Fibroblast of lung (primary cell): ENCODE data around the gene DDAH2. TPM values are rescaled to one million over a fixed set of nuclear protein-coding genes. Genes with fewer than 3 reads are reported as not detected.

Experiments
- DNase-seq, 2 donors: peaks; one replicate each; pipeline versions ENCODE4 v3.0.0 to v3.0.0-alpha.2; 2010; ENCODE audit warnings: low read depth in 2 of 2
- H2AFZ ChIP-seq: 2 replicates; pipeline ENCODE4 v1.5.1; 2012; ENCODE audit warnings: low read length, control low read depth, inconsistent platforms
- H3K27ac ChIP-seq: 2 replicates; pipeline ENCODE4 v1.5.1; 2011; ENCODE audit warnings: low read length, control low read depth; ENCODE audit not compliant: insufficient read depth
- H3K27me3 ChIP-seq: 2 replicates; pipeline ENCODE4 v1.5.1; 2011; ENCODE audit warnings: mild to moderate bottlenecking, low read length; ENCODE audit not compliant: control insufficient read depth, insufficient read depth
- H3K36me3 ChIP-seq: 2 replicates; pipeline ENCODE4 v1.5.1; 2011; ENCODE audit warnings: low read length; ENCODE audit not compliant: control insufficient read depth, insufficient read depth
- H3K4me1 ChIP-seq: 2 replicates; pipeline ENCODE4 v1.5.1; 2011; ENCODE audit warnings: low read length; ENCODE audit not compliant: control insufficient read depth, insufficient read depth; ENCODE audit errors: extremely low read depth
- H3K4me2 ChIP-seq: 2 replicates; pipeline ENCODE4 v1.5.1; 2011; ENCODE audit warnings: low read length, control low read depth; ENCODE audit not compliant: insufficient read depth; ENCODE audit errors: extremely low read depth
- H3K4me3 ChIP-seq, 4 experiments: fragments of 200-600 bp in 1 of 4; sonication (generic) in 1 of 4; replicated peaks in 1 of 4; 2 replicates each; pipeline ENCODE4 v1.5.1; 2011 to 2016; ENCODE audit warnings: low read length in 4 of 4, low read depth in 3 of 4, mild to moderate bottlenecking in 3 of 4, control low read depth in 2 of 4, inconsistent platforms in 1 of 4, mixed read lengths in 1 of 4; ENCODE audit not compliant: insufficient read depth in 1 of 4; ENCODE audit errors: control extremely low read depth in 1 of 4
- H3K79me2 ChIP-seq: 2 replicates; pipeline ENCODE4 v1.5.1; 2012; ENCODE audit warnings: mild to moderate bottlenecking, low read length, inconsistent platforms; ENCODE audit not compliant: control insufficient read depth, insufficient read depth
- H3K9ac ChIP-seq: 2 replicates; pipeline ENCODE4 v1.5.1; 2011; ENCODE audit warnings: mild to moderate bottlenecking, low read length, control low read depth; ENCODE audit not compliant: insufficient read depth
- H3K9me3 ChIP-seq: 2 replicates; pipeline ENCODE4 v1.5.1; 2012; ENCODE audit warnings: low read depth, low read length; ENCODE audit not compliant: control insufficient read depth, insufficient read depth
- H4K20me1 ChIP-seq: 2 replicates; pipeline ENCODE4 v1.5.1; 2011; ENCODE audit warnings: low read length; ENCODE audit not compliant: control insufficient read depth, insufficient read depth; ENCODE audit errors: extremely low read depth
- EZH2 ChIP-seq: IDR thresholded peaks from 2 replicates; pipeline ENCODE4 v1.5.1; 2012; ENCODE audit warnings: low read length, control low read depth, mild to moderate bottlenecking; ENCODE audit errors: missing control alignments
- polyA plus RNA-seq, 2 donors: library from polyadenylated mRNA; depleted of rRNA in 1 of 2; stranded (reverse) in 1 of 2; unstranded in 1 of 2; fragments of >200 nt; gene quantifications; 2 replicates each; pipeline ENCODE4 v1.2.1, GENCODE V29; 2011 to 2012; ENCODE audit warnings: missing spikeins in 1 of 2
- total RNA-seq: library from RNA; depleted of rRNA; stranded (reverse); fragments of >200 nt; gene quantifications from 2 replicates; pipeline ENCODE4 v1.2.1, GENCODE V29; 2014
- TF ChIP-seq, protein P1 (sequence below), 2 donors: IDR thresholded peaks in 1 of 2; conservative IDR thresholded peaks in 1 of 2; 1 replicate in 1 of 2; 2 replicates in 1 of 2; pipeline ENCODE4 v1.5.1; 2011 to 2012; ENCODE audit warnings: low read length in 2 of 2, control low read depth in 1 of 2, inconsistent platforms in 1 of 2, low read depth in 1 of 2, mild to moderate bottlenecking in 1 of 2

Gene DDAH2
- total and polyA plus RNA-seq, 2 donors (not counting 1 experiment from before 2014, with no cell fraction given): 42.5 to 119 TPM

DNA sequence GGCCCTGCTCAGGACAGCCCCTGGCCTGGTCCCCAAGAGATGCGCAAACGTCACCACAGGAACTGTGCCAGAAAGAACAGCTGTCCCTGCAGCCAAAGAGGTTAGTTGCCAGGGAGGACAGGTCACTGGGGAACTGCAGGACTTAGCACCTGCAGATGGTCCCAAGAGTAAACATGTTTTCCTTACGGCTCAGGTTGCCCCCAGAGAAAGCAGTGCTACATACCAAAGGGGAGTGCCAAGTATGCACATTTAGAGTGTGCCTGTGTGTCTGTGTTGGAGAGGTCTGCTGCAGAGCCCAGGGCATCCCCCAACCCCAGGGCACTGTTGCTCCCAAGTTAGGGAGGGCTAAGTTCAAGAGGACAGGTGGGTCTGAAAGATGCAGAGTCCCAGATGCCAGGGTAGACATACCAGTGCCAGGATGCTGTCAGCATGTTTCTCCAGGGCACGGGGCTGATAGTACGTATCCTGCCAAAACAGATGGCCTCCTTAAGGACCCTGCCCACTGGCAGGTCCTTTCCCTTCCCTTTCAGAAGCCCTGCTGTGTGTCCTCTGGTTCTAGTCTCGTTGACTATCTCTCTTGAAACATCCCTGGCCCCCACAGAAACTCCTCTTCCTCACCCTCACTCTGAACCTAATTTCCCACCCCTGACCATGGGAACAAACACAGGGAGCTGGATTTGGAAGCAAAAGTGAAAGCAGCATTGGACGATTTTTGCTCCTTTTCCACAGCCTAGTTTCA is 27.3 kb downstream of the DDAH2 start:
- peak; percentile 7 to 51 for DNase-seq
- H3K4me2 ChIP-seq: peak overlapping the region; percentile 98
- peaks cover 8% of the 10 kb centered on the region for H3K4me1 ChIP-seq
- no peak overlapping the region for H2AFZ ChIP-seq
- TF ChIP-seq, protein P1, sequence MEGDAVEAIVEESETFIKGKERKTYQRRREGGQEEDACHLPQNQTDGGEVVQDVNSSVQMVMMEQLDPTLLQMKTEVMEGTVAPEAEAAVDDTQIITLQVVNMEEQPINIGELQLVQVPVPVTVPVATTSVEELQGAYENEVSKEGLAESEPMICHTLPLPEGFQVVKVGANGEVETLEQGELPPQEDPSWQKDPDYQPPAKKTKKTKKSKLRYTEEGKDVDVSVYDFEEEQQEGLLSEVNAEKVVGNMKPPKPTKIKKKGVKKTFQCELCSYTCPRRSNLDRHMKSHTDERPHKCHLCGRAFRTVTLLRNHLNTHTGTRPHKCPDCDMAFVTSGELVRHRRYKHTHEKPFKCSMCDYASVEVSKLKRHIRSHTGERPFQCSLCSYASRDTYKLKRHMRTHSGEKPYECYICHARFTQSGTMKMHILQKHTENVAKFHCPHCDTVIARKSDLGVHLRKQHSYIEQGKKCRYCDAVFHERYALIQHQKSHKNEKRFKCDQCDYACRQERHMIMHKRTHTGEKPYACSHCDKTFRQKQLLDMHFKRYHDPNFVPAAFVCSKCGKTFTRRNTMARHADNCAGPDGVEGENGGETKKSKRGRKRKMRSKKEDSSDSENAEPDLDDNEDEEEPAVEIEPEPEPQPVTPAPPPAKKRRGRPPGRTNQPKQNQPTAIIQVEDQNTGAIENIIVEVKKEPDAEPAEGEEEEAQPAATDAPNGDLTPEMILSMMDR (conservative IDR thresholded peaks at IDR 0.05 in 1 of 2, IDR thresholded peaks at IDR 0.05 in 1 of 2; ENCODE audit: low read depth in 1 of 2, low read length in 2 of 2): no peak
- TF ChIP-seq EZH2: no peak
- peaks cover 22% of the 10 kb centered on the region for H3K79me2 ChIP-seq
- peak overlapping the region; percentile 76 to 93 (median 82) for H3K4me3 ChIP-seq
- H3K27ac ChIP-seq: peak overlapping the region; percentile 98
- no peaks in the 10 kb centered on the region for H3K9me3 ChIP-seq
- no peaks in the 10 kb centered on the region for H3K27me3 ChIP-seq
- peak overlapping the region; percentile 96 for H3K9ac ChIP-seq
- no peaks in the 10 kb centered on the region for H3K36me3 ChIP-seq
- H4K20me1 ChIP-seq: no peaks in the 10 kb centered on the region

DNA sequence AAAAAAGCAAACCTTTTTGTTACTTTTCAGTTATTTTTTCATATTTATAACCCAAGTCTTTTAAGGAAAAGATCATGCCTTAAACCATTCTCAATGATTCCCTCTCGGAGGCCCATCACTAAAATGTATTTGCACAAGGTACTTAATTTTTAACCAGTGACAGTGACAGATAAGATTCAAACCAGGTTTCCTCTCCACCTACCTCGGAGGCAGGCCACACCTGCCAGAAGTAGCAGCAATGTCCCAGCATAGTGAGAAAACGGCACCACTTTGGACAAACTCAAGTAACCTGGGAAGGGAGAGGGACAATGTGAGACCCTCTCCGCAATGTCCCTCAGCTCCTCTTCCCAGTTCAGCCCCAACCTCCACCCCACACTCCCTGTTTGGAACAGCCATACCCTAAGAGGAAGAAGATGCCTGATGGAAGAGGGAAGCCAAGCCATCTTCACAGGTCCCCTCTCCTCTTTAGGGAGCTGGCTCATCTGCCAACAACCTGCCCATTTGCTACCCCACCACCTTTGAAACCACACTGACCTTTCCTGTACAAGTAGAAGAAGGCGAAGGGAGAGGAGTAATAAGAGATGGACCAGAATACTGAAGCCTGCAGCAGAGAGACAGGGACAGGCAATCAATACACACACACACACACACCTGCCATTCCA is 28.2 kb downstream of the DDAH2 start:
- Histone ChIP-seq H3K79me2 (peaks cover 22% of the 10 kb centered on the region), H2AFZ (no peak overlapping the region), H3K4me3 (peak overlapping the region in 1 of 4 experiments; percentile 10), H3K4me2 (no peak overlapping the region), H3K4me1 (peaks cover 8% of the 10 kb centered on the region), H4K20me1 (no peaks in the 10 kb centered on the region), H3K36me3 (no peaks in the 10 kb centered on the region), H3K9ac (no peak overlapping the region), H3K9me3 (no peaks in the 10 kb centered on the region), H3K27me3 (no peaks in the 10 kb centered on the region), H3K27ac (no peak overlapping the region)
- TF ChIP-seq, protein P1 (conservative IDR thresholded peaks at IDR 0.05 in 1 of 2, IDR thresholded peaks at IDR 0.05 in 1 of 2; ENCODE audit: low read depth in 1 of 2, low read length in 2 of 2): no peak
- no peak for TF ChIP-seq EZH2
- DNase-seq: no peak

DNA sequence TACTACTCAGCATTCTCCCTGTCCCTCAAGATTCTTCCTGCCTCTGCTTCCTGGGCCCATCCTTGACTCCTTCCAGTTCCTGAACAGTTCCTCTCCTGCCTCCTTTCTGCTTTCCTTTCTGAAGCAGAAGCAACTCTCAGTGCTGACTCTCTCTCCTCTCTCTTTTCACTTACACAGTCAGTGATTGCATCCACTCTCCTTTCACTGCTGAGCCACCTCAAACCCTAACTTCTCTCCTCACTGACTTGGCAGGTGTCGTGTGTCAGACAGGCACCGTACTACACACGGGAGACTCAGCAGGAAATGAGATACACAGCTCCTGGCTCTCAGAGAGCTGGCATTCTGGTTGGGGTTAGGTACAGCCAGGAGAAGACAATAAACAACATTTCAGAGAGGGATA is 31.5 kb downstream of the DDAH2 start:
- Histone ChIP-seq H3K9me3 (no peaks in the 10 kb centered on the region), H3K4me1 (peaks cover 8% of the 10 kb centered on the region), H3K79me2 (peaks cover 19% of the 10 kb centered on the region), H3K4me2 (no peak overlapping the region), H3K36me3 (peaks cover 10% of the 10 kb centered on the region), H4K20me1 (no peaks in the 10 kb centered on the region), H3K27me3 (no peaks in the 10 kb centered on the region), H3K27ac (no peak overlapping the region), H3K9ac (no peak overlapping the region), H3K4me3 (no peak overlapping the region), H2AFZ (no peak overlapping the region)
- no peak for DNase-seq
- TF ChIP-seq EZH2: no peak
- TF ChIP-seq, protein P1 (conservative IDR thresholded peaks at IDR 0.05 in 1 of 2, IDR thresholded peaks at IDR 0.05 in 1 of 2; ENCODE audit: low read depth in 1 of 2, low read length in 2 of 2): no peak
